AG20443 (cell line): Measurements from ENCODE around the gene SNRPD3.
A peak's percentile ranks its signal among the peaks of the same experiment; 100 is the strongest.
"Not testable (repeated sequence)": the region's sequence is repeated elsewhere in the genome, so short reads cannot be mapped to it uniquely, and the experiment has no call there.

ENCODE experiments used
- DNase-seq: peaks from one replicate; pipeline ENCODE4 v3.0.0; 2012; ENCODE audit warnings: low spot score, mixed read lengths

The SNRPD3 gene

DNA sequence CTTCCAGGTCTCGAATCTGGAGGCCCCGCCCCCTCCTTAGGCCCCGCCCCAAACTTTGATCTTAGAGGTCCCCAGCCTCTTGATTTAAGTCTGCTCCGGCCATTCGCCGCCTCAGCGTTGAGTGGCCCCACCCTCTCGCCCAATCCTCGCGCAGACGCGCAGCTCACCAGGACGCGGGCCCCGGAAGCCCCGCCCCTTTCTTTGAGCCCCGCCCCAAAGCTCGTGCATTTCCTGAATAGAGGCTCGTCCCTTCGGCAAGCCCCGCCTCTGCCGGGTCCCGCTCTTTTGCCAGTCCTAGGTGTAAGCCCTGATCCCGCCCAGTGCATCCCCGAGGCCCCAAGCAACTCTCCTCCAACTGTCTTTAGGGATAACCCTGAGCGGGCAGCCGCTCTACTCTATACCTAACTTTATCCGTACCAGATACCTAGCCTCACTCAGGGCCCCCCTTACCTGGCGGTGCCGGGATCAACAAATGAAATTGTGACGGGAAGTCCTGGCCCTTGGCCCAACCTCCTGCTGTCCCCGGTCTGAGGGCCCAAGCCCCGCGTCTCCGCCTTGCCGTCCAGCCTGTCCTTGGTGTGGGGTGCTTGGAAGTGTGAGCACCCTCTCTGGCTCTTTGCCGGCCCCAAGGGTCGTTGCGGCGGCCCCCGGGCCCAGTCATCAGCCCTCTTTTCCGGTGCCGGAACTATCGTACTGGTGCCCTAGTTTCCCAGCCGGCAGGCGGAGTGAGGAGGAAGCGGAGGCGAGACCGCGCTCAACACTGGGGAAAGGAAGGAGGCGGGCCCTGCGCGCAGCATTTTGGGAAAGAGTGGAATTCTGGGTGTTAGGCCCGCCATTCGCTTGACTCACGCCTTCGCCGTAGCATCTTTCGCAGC is at the start of gene SNRPD3:
Gene SNRPD3, plus strand, starts transcription at position 835 of the 875 bp plus-strand sequence. CDS start 1,676 bp downstream, outside the sequence.
- peak; percentile 100 for DNase-seq

DNA sequence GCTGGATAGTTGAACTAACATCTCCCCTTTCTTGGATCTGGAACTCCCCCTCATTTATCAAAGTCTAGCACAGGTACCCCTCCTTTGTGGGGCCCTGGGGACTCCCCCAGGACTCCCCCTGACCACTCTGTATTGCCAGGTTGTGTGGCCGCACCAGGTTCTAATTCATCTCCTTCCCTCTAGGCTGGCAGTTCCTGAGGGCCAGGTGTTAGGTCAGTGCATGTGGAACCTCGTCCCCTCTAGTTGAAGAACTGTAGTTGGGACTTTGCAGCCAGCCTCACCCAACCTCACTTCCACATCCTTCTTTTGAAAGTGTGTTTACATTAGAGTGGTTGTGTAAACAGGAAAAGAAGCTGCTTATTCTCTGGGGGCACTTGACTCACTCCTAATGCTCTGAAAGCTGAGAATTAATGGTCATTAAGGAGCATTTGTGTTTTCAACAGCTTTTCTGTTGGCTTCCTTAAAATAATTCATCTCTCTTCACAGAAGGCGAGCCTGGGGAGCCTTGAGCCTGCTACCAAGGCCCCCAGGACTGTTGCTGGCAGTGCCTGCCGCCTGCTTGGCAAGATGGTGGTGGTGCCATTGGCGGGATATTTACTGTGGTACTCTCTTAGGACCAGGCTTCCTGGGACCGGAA is 48.9 kb upstream of the SNRPD3 start:
- no peak for DNase-seq

DNA sequence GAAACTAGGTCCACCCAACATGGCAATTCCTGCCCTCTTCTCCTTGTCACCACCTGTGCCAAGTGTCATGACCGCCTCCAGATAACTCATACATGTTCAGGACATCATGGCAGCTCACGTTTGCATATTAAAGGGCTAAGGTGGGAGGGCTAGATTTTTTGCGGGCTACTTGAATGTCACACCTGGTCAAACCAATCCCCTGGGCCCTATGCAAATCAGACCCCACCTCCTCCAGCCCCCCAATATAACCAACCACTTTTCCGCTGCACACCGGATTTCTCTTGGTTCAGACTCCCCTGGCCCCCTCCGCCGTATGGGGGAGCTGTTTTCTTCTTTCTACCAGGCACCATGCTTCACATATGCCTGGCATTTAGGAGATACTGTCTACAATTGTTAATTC is 48.1 kb upstream of the SNRPD3 start:
- DNase-seq = no peak

DNA sequence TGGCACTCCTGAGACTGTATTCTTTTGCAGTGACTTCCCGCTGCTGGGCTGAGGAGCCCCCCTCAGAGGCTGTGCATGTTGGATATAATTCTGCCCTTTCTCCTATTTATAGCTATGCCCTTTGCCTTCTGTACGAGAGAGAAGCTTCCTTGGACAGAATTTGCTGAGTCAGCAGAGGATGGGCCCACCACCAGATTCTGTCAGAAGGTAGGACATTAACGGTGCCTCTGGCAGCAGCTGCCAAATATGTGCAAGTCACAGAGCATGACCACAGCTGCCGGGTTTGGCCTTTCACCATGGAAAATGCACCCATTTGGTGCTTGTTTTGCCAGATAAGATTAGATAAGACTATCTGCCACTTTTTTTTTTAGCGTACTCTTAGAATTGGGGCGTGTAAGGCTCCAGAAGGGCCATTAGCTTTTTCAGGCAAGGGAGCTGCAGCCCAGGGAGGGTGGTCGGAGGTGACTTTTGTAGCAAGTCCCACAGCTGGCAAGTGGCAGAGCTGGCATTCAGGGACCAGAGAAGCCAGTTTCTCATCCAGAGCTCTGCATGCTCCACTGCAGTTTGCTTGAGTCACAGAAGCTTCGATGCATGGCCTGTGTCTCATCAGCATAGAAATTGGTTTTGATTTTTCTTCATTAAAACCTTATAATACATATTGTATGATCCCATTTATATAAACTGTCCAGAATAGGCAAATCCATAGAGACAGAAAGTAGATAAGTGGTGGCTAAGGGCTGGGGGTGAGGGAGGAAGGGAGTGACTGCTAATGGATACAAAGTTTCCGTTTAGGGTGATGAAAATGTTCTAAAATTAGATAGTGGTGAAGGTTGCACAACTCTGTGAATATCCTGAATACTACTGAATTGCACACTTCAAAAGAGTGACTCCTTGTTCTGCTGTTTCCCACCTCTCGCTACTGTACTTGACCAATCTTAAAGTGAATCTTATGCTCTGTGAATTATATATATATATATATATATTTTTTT is 44.9 kb upstream of the SNRPD3 start:
- DNase-seq = peak; percentile 62

DNA sequence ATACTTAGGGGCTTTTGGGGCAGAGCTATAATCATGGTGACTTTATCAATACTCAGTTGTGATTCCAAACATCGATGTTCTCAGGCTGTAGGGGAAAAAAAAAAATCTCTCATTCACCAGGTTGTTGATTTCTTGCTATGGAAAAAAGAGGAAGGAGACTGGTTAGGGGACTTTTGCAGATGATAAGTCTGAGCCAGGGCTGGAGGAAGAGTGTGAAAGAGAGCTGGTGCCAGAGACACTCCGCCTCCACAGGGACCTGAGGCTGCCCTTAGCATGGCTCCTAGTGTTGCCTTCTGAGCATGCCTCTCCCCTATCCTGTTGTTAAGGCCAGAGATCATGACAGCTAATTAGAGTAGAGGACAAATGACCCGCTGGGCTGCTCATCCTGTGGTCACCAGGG is 43.8 kb upstream of the SNRPD3 start:
- no peak for DNase-seq

DNA sequence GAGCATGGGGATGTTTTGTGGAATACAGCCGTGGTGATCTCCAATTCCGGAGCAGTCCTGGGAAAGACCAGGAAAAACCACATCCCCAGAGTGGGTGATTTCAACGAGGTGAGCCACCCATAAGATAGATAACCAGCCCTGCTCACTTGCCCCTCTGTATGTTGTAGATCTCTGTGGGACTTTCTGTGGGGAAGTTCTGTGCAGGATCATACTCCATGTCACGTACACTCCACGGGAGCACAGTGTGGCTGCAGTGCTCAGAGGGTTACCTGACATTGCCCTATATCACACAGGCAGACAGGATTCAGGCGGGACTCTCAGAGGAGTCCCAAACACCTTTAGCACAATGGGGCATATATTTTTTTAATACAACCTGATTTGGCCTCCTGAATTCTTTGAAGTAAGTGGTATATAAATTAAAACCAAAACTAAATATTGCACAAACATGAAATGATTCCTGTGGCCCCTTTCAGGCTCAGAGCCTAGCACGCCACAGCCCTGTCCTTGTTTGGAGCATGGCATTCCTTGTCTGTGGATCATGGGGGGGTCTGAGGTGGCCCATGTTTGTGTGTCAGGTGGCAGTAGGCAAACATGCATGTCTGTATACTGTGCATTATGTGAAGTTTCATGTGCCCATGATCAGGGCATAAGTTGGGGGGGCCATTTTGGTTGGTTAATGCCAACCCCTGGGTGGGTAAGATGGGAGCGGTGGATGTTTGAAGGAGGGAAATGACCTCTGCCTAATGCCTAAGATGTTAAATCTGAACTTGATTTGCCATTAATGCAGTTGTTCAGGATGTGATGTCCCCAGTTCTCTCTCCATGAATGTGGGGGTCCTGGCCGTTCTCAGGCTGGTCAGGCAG is 42.2 kb upstream of the SNRPD3 start:
- DNase-seq = no peak

DNA sequence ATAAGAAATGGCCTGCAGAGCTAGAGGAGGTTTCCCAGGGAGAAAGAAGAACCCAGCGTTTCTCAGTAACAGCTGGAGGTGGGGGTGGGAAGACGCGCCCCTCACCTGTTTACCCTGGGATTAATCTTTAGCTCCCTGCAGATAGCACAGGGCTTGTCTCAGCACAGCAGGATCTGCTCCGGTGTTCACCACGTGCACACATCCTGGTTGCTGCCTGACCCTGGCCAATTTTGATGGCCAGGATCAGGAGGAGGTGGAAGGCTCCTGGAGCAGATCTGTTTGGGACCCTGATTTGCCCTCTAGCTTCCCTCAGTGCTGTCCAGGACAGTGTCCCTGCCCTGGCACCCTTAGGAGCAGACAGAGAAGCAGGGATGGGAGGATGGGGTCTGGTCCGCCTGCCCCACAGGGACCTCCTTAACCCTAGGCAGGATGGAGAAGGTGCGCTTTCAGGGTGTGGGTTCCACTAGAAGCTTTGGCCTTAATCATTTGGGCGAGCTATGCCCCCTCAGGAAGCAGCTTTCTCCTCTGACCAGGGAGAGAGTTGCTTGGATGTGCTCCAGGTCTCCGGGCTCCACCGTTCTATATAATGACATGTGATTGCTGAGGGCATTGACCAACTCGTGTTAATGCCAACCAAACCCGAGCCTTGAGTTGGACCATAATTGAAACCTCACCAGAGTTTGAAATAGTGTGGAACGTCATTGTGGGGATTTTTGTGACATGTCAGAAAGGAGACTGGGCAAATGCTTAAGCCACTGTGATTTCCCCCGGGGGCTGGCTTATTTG is 41.4 kb upstream of the SNRPD3 start:
- DNase-seq = no peak

DNA sequence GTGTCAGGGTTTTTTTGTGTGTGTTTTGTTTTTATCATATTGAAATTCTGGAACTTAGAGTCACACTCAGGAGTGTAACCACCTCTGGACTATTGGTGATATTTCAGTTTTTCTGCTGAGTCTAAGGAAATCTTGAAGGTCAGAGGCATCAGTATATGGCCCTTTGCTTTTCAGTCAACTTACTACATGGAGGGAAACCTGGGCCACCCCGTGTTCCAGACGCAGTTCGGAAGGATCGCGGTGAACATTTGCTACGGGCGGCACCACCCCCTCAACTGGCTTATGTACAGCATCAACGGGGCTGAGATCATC is 40.8 kb upstream of the SNRPD3 start:
- DNase-seq = no peak

DNA sequence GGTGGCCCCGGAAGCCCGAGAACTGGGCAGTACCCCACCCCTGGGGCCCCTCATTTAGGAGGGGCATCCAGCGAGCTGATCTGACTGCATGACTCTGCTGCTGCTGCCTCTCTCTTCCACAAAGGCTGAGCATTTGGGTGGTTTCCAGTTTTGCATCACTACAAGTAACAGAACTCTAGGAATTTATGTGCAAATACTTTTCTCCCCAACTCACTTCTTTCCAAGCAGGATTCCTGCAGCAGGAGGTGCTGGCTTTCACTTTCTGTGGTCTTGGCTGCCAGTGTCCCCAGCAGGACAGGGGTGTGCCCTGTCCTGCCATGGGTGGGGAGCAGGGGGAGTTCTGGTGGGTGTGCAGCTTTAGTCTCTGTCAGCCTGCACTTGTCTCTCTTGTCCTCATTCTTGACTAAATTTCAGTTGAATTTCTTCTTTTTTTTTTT is 39.5 kb upstream of the SNRPD3 start:
- DNase-seq = peak; percentile 90

DNA sequence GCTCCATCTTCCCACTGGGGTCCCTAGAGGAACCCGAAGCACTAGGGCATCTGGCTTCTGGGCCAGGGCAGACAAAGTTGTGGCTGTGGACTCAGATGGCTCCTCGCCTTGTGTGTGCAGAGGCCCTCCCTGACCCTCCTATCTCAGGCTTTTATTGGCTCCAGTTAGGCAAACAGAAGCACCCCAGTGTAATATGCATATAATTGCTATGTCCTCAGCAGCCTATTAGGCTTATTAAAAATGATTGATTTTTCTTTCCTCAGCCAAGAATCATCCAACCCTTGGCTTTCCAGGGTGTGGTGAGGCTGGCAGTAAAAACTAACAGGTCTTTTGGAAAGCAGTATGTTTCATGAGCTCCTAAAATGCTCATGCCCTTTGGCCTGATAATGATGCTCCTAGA is 38.4 kb upstream of the SNRPD3 start:
- DNase-seq = no peak

DNA sequence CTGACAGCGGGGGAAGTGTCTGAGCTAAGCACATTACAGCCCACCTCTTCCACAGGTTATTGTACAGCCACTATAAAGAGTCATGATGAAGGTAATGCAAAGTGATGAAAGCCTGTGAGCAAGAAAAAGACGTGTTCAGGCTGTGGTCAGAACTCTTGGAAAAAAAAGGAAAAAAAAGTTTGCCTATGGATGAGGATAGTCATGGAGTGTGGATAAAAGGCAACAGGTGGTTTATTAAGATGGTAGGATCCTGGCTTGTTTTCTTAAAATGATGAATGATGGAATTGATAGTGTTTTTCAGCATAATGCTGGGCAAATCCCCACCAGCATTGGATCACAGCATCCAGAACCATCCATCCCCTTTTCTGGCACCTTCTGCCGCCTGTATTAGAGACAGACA is 37.6 kb upstream of the SNRPD3 start:
- DNase-seq = no peak

DNA sequence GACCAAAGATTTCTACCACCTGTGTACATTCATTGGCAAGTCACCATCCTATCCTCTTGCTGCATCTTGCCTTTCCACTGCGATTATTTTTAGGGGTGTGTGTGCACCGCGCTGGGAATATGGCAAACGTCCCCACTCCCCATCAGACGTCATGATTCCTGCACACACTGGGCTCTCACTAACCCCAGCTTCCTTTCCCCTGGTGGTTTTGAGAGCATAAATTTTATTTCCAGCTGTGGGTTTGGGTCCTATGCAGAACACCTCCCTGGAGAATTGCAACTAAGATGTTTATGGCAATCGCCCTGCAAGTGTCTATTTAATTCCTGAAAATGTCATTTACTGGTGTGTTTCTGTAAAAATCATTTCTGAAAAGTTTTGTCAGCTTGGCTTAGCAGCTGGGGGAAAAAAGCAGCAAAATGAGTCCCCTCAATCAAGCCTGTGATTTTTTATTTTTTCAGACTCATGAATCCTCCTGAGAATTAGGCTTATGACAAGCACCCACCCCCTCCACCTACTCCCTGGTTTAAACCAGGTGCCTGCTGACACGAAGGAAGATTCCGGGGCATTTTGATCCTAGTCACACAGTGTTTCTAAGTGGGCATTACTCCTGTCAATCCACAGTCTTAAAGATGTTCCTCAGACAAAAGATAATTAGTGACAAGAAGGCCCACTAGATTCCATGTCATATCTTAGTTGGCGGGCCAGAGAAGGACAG is 36.9 kb upstream of the SNRPD3 start:
- no peak for DNase-seq

DNA sequence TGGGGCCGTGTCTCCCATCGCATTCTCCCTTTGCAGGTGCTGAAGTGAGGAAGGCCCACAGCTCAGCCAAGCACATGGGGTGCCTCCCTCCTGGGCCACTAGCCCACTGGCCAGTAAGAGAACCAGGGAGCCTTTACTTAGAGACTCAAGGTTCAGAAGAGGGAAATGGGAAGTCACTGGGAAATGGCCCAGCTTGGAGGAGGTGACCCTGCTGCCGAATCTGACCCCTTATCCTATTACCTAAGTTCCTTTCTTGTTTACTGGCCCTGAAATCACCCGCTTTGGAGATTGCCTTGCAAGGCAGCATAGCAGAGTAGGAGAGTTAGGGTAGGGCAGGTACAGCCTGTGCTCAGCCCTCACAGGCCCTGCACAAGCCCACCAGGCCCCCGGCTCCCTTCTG is 36.3 kb upstream of the SNRPD3 start:
- no peak for DNase-seq

DNA sequence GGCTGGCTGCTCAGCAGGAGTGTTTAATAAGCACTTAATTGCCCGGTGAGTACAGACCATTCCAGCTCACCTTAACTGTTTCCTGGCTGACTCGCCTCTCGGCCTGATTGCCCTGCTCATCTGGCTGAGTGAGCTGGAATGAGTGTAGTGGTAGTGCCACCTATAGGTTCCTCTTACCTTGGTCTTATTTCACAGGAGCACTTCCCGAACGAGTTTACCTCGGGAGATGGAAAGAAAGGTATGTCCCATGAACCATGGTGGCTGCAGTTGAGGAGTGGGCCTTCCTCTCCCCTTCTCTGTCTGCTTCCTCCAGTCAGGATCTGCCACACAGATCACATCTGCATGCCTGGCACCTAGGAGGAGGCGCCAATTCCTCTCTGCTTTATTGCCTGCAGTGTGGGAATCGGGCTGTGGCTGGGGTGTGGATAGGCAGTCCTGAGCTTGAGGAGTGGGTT is 34.0 kb upstream of the SNRPD3 start:
- DNase-seq = peak; percentile 46

DNA sequence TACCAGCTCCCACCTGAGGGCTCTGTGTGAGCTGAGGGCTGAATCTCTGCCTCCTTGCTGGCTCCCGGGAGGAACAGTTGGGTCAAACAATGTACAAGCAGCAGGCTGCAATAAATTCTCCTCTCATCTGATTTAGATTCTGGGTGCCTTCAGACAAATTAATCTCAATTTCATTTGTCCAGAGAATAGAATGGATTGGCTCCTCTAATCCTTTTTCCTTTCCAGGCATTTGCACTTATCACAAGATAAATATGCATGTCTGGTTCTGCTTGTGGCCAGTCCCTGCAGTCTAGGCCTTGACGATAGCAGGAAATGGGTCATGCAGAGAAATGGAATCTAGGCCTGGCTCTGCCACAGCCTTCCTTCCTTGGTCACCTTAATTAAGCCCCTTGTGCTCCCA is 31.9 kb upstream of the SNRPD3 start:
- peak; percentile 70 for DNase-seq

DNA sequence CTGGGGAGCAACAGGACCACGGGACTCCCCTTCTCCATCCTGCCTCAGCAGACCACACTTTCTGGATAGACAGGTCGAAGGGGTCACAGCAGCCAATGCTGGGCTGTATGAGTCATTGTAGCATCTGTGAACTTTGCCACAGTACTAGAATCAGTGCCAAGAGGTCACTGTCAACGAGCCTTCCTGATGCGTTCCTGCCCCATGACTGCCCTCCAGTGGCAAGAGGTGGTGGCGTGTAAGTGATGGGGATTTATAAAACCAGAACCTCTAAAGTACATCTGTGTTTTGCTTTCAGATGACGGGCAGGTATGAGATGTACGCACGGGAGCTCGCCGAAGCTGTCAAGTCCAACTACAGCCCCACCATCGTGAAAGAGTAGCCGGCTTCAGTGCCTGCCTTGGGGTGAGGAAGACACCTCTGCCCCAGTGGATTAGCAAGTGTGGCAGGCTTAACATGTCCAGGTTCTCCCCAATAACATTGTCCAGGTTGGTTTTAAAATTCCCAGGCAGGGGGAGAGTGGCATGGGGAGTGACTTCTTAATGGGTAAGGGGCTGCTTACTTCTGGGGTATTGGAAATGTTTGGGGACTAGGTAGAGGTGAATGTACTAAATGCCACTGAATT is 30.3 kb upstream of the SNRPD3 start:
- peak; percentile 85 for DNase-seq

DNA sequence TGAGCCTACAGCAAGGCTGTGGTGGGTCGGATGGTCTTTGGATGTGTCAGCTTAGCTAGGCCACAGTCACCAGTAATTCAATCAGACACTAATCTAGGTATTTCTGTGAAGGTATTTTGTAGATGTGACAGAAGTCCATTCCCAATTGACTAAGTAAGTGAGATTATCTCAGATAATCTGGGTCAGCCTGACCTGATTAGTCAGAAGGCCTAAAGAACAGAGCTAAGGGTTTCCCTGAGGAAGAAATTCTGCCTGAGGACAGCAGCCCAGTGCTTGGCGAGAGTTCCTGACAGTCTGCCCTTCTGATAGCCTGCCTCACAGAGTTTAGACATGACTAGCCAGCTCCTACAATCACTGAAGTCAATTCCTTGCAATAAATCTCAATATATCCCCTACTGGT is 29.6 kb upstream of the SNRPD3 start:
- no peak for DNase-seq

DNA sequence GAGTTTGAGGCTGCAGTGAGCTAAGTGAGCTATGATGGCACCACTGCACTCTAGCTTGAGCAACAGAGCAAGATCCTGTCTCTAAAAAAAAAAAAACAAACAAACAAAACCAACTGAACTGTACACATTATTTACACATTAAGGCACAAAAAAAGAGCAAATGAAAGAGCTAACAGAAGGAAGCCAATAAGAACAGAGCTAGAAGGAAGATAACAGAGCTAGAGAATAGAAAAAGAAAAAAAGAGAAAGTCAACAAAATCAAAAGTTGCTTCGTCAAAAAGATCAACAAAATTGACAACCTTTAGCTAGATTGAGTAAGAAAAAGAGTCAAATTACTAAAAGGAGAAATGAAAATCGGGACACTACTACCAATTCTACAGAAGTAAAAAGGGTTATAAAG is 25.9 kb upstream of the SNRPD3 start:
- DNase-seq = no peak

DNA sequence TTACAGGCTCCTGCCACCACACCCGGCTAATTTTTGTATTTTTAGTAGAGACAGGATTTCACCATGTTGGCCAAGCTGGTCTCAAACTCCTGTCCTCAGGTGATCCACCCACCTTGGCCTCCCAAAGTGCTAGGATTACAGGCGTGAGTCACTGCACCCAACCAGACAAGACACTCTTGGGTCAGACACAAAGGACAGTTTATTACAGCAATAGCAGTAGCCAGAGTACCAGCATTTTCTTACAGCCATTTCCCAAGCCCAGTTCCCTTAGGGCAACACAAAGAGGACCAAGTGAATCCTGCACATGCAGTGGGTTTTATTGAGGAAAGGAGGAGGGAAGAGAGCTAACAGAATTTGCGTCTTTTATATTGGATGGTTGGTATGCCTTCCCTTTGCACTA is 24.8 kb upstream of the SNRPD3 start:
- DNase-seq = not testable (repeated sequence)
